Astrocyte (in vitro differentiated cells and primary cell): ENCODE results near the gene PALLD.

Experiments
- EZH2 ChIP-seq: IDR thresholded peaks from 2 replicates; pipeline ENCODE4 v1.6.1; 2012; ENCODE audit warnings: mild to moderate bottlenecking, low read length, inconsistent platforms; ENCODE audit not compliant: insufficient read depth
- TF ChIP-seq, protein P1 (sequence below): IDR thresholded peaks from 2 replicates; pipeline ENCODE4 v1.5.1; 2011; ENCODE audit warnings: low read depth, mild to moderate bottlenecking, inconsistent platforms, low read length, moderate library complexity; ENCODE audit not compliant: insufficient read depth

DNA sequence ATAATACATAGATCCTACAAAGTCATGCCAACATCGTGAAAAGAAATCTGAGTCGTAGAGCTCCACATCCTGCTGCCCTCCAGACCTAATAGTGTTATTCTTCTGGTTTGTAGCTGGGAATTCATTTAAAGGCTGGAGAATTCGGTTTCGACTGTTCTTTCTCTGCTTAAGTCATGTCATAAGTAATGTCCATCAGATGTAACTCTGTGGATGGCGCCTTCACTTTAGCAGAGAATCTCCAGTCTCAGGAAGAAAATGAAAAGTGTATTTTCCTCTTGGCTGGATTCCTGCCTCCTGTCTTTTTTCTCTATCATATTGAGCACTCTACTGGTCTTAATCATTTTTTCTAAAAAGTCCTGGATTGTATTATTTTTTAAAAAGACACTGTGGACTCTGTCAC lies 117.0 kb downstream of the PALLD start:
- TF ChIP-seq, protein P1, sequence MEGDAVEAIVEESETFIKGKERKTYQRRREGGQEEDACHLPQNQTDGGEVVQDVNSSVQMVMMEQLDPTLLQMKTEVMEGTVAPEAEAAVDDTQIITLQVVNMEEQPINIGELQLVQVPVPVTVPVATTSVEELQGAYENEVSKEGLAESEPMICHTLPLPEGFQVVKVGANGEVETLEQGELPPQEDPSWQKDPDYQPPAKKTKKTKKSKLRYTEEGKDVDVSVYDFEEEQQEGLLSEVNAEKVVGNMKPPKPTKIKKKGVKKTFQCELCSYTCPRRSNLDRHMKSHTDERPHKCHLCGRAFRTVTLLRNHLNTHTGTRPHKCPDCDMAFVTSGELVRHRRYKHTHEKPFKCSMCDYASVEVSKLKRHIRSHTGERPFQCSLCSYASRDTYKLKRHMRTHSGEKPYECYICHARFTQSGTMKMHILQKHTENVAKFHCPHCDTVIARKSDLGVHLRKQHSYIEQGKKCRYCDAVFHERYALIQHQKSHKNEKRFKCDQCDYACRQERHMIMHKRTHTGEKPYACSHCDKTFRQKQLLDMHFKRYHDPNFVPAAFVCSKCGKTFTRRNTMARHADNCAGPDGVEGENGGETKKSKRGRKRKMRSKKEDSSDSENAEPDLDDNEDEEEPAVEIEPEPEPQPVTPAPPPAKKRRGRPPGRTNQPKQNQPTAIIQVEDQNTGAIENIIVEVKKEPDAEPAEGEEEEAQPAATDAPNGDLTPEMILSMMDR, result no peak
- no peak for TF ChIP-seq EZH2
